HepG2 (cell line): ENCODE results near the gene COMT. TPM values are rescaled to one million over a fixed set of nuclear protein-coding genes. Genes with fewer than 3 reads are reported as not detected.

Experiments
- CCAR2 ChIP-seq: fragments of 200-400 bp; formaldehyde crosslinking; optimal IDR thresholded peaks from 2 replicates; pipeline ENCODE3; 2018; ENCODE audit warnings: low read depth, mild to moderate bottlenecking, low read length, moderate library complexity
- DR1 ChIP-seq: sonication (generic); formaldehyde crosslinking; IDR thresholded peaks from 2 replicates; pipeline ENCODE4 v1.8.0; 2021; ENCODE audit warnings: mild to moderate bottlenecking, missing genetic modification reagents, inconsistent platforms
- ELF1 ChIP-seq: sonication (generic); formaldehyde crosslinking; IDR thresholded peaks from 2 replicates; pipeline ENCODE4 v1.4.0; 2020; ENCODE audit warnings: missing genetic modification reagents
- KAT8 ChIP-seq: IDR thresholded peaks from 2 replicates; pipeline ENCODE4 v1.6.1; 2016; ENCODE audit warnings: missing genetic modification reagents, missing compliant biosample characterization
- KDM5A ChIP-seq: fragments of 200-600 bp; sonication (generic); IDR thresholded peaks from 2 replicates; pipeline ENCODE4 v1.7.0; 2018; ENCODE audit warnings: antibody characterized with exemption, mild to moderate bottlenecking, low read length, borderline replicate concordance
- NFRKB ChIP-seq: fragments of 450-650 bp; IDR thresholded peaks from 2 replicates; pipeline ENCODE4 v1.6.1; 2017
- NR3C1 ChIP-seq: sonication (generic); formaldehyde crosslinking; IDR thresholded peaks from 2 replicates; pipeline ENCODE4 v1.4.0; 2020; ENCODE audit warnings: missing genetic modification reagents
- PHF8 ChIP-seq: sonication (generic); formaldehyde crosslinking; IDR thresholded peaks from 2 replicates; pipeline ENCODE4 v1.5.0; 2020; ENCODE audit warnings: missing genetic modification reagents
- RFX3 ChIP-seq: IDR thresholded peaks from 2 replicates; pipeline ENCODE4 v1.6.1; 2016; ENCODE audit warnings: missing biosample characterization, missing genetic modification reagents
- SP5 ChIP-seq: IDR thresholded peaks from 2 replicates; pipeline ENCODE4 v1.6.1; 2016; ENCODE audit warnings: low read depth, borderline replicate concordance
- SRSF1 ChIP-seq: fragments of 200-400 bp; formaldehyde crosslinking; optimal IDR thresholded peaks from 2 replicates; pipeline ENCODE3; 2017; ENCODE audit warnings: mild to moderate bottlenecking, low read depth, low read length, moderate library complexity
- TCF12 ChIP-seq, 2 experiments: fragments of 450-650 bp in 1 of 2; sonication (generic) in 1 of 2; formaldehyde crosslinking in 1 of 2; IDR thresholded peaks; 2 replicates each; pipeline versions ENCODE4 v1.6.1 to v1.8.0; 2017 to 2022; ENCODE audit warnings: antibody characterized with exemption in 1 of 2, mild to moderate bottlenecking in 1 of 2, missing genetic modification reagents in 1 of 2, moderate library complexity in 1 of 2
- U2AF2 ChIP-seq: fragments of 200-400 bp; formaldehyde crosslinking; IDR thresholded peaks from 2 replicates; pipeline ENCODE4 v1.6.1; 2017; ENCODE audit warnings: low read depth, mild to moderate bottlenecking, low read length
- YEATS4 ChIP-seq: sonication (generic); formaldehyde crosslinking; IDR thresholded peaks from 2 replicates; pipeline ENCODE4 v1.4.0; 2020; ENCODE audit warnings: missing genetic modification reagents, borderline replicate concordance
- ZBTB20 ChIP-seq: sonication (generic); formaldehyde crosslinking; IDR thresholded peaks from 2 replicates; pipeline ENCODE4 v1.8.1; 2023; ENCODE audit warnings: missing genetic modification reagents, low read depth, mild to moderate bottlenecking, borderline replicate concordance
- ZNF124 ChIP-seq: sonication (generic); formaldehyde crosslinking; IDR thresholded peaks from 2 replicates; pipeline ENCODE4 v1.4.0; 2020; ENCODE audit warnings: missing genetic modification reagents
- ZNF292 ChIP-seq: sonication (generic); formaldehyde crosslinking; IDR thresholded peaks from 2 replicates; pipeline ENCODE4 v1.8.1; 2022; ENCODE audit warnings: mild to moderate bottlenecking, low read depth, missing genetic modification reagents, borderline replicate concordance
- ZNF34 ChIP-seq: sonication (generic); formaldehyde crosslinking; IDR thresholded peaks from 2 replicates; pipeline ENCODE4 v1.4.0; 2020; ENCODE audit warnings: mild to moderate bottlenecking, missing genetic modification reagents, borderline replicate concordance
- polyA plus RNA-seq, 8 experiments: library from polyadenylated mRNA; depleted of rRNA in 3 of 8; stranded (reverse) in 7 of 8; unstranded in 1 of 8; fragments of >200 nt; fragmentation: Illumina TruSeq in 4 of 8; extraction: Trizol in 4 of 8; gene quantifications; 2 replicates each; pipeline versions ENCODE4 v1.2.1 to v1.2.3, GENCODE V29; 2011 to 2016; ENCODE audit warnings: low read depth in 4 of 8, missing spikeins in 1 of 8, mixed read lengths in 1 of 8; ENCODE audit not compliant: insufficient read depth in 1 of 8
- total RNA-seq, 5 experiments: library from RNA; depleted of rRNA; stranded (reverse); fragments of >200 nt; fragmentation: Illumina TruSeq; extraction: Trizol; gene quantifications; 2 replicates each; pipeline ENCODE4 v1.2.3, GENCODE V29; 2016; ENCODE audit warnings: low read depth in 1 of 5
- TF ChIP-seq, protein P1 (sequence below): sonication (generic); formaldehyde crosslinking; IDR thresholded peaks from 2 replicates; pipeline ENCODE4 v1.4.0; 2020; ENCODE audit warnings: mild to moderate bottlenecking, missing genetic modification reagents
- TF ChIP-seq, protein P2 (sequence below): sonication (generic); formaldehyde crosslinking; conservative IDR thresholded peaks from 2 replicates; pipeline ENCODE4 v1.5.0; 2020; ENCODE audit warnings: missing genetic modification reagents

COMT gene
- total and polyA plus RNA-seq, 2 of the 13 experiments (the other 11 are each of a cell fraction or from before 2014, with no cell fraction given) = 156 to 162 TPM

GRCh38 chr22:19962246-19962908 is 20.8 kb downstream of the COMT start (continued):
- TF ChIP-seq TCF12 (IDR thresholded peaks at IDR 0.05) = no peak
- TF ChIP-seq TCF12 (CRISPR knock-in tag; IDR thresholded peaks at IDR 0.05) = no peak
- TF ChIP-seq NR3C1 (CRISPR knock-in tag) = no peak
- TF ChIP-seq YEATS4 (CRISPR knock-in tag) = no peak
- 0 out of 2 replicates have a peak, but pooled peaks have one; percentile 27 for TF ChIP-seq KDM5A
- TF ChIP-seq ZBTB20 (CRISPR knock-in tag) = no peak
- TF ChIP-seq NFRKB = no peak
- no peak for TF ChIP-seq ZNF124 (CRISPR knock-in tag)
- no peak for TF ChIP-seq KAT8 (CRISPR knock-in tag)
- peak; percentile 41; the same call in 1 of the 2 replicates for TF ChIP-seq SP5 (CRISPR knock-in tag)
- no peak for TF ChIP-seq ZNF34
- 0 out of 2 replicates have a peak, but pooled peaks have one; percentile 17 for TF ChIP-seq PHF8 (CRISPR knock-in tag)
- TF ChIP-seq U2AF2 = no peak
- TF ChIP-seq, protein P1, sequence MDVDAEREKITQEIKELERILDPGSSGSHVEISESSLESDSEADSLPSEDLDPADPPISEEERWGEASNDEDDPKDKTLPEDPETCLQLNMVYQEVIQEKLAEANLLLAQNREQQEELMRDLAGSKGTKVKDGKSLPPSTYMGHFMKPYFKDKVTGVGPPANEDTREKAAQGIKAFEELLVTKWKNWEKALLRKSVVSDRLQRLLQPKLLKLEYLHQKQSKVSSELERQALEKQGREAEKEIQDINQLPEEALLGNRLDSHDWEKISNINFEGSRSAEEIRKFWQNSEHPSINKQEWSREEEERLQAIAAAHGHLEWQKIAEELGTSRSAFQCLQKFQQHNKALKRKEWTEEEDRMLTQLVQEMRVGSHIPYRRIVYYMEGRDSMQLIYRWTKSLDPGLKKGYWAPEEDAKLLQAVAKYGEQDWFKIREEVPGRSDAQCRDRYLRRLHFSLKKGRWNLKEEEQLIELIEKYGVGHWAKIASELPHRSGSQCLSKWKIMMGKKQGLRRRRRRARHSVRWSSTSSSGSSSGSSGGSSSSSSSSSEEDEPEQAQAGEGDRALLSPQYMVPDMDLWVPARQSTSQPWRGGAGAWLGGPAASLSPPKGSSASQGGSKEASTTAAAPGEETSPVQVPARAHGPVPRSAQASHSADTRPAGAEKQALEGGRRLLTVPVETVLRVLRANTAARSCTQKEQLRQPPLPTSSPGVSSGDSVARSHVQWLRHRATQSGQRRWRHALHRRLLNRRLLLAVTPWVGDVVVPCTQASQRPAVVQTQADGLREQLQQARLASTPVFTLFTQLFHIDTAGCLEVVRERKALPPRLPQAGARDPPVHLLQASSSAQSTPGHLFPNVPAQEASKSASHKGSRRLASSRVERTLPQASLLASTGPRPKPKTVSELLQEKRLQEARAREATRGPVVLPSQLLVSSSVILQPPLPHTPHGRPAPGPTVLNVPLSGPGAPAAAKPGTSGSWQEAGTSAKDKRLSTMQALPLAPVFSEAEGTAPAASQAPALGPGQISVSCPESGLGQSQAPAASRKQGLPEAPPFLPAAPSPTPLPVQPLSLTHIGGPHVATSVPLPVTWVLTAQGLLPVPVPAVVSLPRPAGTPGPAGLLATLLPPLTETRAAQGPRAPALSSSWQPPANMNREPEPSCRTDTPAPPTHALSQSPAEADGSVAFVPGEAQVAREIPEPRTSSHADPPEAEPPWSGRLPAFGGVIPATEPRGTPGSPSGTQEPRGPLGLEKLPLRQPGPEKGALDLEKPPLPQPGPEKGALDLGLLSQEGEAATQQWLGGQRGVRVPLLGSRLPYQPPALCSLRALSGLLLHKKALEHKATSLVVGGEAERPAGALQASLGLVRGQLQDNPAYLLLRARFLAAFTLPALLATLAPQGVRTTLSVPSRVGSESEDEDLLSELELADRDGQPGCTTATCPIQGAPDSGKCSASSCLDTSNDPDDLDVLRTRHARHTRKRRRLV (CRISPR knock-in tag) = no peak
- no peak for TF ChIP-seq DR1 (CRISPR knock-in tag)
- TF ChIP-seq CCAR2 = no peak
- TF ChIP-seq, protein P2, sequence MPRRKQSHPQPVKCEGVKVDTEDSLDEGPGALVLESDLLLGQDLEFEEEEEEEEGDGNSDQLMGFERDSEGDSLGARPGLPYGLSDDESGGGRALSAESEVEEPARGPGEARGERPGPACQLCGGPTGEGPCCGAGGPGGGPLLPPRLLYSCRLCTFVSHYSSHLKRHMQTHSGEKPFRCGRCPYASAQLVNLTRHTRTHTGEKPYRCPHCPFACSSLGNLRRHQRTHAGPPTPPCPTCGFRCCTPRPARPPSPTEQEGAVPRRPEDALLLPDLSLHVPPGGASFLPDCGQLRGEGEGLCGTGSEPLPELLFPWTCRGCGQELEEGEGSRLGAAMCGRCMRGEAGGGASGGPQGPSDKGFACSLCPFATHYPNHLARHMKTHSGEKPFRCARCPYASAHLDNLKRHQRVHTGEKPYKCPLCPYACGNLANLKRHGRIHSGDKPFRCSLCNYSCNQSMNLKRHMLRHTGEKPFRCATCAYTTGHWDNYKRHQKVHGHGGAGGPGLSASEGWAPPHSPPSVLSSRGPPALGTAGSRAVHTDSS (CRISPR knock-in tag) = no peak
- TF ChIP-seq ELF1 (CRISPR knock-in tag) = no peak
- TF ChIP-seq RFX3 = no peak
- peak; percentile 14; the same call in 1 of the 2 replicates for TF ChIP-seq ZNF292 (CRISPR knock-in tag)
- TF ChIP-seq SRSF1 = peak; percentile 27
